Stimulated activated CD4-positive, alpha-beta T cell treated with anti-CD3 and anti-CD28 coated beads, Interleukin-12 subunit alpha, Interleukin-12 subunit beta, amount 100 ng/mL, for 4 hours (primary cell): Measurements from ENCODE around the gene LAMA2.
"Not testable (repeated sequence)": the region's sequence is repeated elsewhere in the genome, so short reads cannot be mapped to it uniquely, and the experiment has no call there.

Experiments used
- DNase-seq: peaks from one replicate; pipeline ENCODE4 v3.0.0-alpha.2; 2020

LAMA2 gene

DNA sequence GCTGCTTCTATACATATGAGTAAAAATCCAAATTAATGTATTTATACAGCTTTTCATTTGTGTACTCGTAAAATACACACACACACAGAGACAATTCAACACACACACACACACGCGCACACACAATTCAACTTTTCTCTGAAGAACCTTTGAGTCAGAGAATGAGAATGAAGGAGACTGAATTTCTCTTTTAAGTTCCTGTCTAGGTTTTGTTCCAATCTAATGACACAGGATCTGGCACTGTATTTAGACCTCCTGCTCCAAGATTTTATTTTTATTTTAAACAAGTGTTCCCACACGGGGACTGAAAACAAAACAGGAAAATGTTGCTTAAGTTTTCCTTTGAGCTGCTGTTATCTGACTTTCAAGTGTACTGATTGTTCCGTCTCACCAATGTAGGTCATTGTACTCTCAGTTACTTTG is 250.8 kb downstream of the LAMA2 start:
- no peak for DNase-seq

DNA sequence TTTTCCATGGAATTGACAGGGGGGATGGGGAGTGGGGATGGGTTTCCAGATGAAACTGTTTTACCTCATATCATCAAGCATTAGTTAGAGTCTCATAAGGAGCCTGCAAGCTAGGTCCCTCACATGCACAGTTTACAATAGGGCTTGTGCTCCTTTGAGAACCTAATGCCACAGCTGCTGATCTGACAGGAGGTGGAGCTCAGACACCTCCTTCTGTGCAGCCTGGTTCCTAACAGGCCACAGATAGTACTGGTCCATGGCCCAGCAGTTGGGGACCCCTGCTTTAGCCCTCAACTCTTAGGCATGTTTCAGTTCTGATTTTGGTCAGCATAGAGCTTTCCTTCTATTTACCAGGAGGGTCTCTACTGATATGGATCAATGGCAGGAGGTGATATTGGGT is 251.6 kb downstream of the LAMA2 start:
- no peak for DNase-seq

DNA sequence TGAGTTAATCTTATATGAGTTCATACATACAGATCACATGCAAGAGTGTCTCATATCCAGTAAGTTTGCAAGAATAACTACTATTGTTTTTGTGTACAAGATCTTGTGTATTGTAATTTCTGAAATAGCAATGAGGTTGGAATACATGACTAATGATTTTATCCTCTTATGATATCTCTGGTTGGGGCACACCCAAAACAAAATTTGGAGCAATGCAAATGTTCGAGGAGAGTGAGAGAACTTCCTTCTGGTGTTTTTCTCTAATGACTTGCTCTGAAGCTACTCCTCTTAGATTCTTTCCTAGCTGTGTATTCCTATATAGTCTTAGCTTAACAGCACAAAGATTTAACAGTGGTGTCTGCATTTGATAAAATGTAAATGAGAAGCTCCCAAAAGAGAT is 252.5 kb downstream of the LAMA2 start:
- DNase-seq, result no peak

DNA sequence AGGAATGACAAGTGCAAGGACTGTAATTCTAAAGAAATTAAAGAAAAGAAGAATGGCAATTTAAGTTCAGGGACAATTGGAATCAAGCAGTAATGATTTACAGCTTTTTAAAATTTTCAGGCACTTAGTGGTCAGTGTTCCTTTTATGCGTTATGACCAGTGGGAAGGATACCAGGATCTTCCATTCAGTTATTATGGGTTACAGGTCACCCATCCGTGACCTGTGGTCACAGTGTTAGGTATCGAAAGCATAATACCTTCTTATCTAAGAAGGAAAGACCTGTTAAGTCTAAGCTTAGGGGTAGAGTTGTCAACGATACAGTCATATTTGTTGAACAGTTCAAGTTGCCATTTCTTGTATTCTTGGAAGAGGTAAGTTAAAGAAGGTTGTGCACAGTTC is 253.8 kb downstream of the LAMA2 start:
- no peak for DNase-seq

DNA sequence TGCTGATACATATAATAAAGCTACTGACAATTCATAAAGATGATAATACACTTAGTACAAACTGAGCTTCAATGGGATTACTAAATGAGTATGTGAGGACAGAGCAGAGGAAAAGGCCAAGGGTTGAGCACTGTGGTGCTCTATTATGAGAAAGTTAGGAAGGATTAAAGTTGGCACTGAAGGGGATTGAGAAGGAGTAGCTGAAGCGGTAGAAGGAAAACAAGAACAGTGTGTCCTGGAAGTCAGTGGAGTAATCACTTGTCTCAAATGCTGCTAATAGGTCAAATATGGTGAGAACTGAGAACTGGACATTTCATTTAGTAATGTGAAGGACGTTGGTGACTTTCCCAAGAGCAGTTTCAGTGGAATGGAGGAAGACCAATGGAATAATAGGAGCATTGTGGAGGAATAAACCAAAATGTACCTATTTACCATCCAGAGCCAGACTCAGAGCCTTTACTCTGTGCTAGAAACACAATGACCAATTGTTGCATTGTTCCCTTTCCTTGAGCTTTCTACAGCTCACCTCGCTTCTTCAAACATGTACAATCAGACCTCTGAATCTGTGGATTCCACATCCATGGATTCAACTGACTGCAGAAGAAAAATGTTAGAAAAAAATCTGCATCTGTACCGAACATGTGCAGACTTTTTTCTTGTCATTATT is 255.9 kb downstream of the LAMA2 start:
- DNase-seq, result no peak

DNA sequence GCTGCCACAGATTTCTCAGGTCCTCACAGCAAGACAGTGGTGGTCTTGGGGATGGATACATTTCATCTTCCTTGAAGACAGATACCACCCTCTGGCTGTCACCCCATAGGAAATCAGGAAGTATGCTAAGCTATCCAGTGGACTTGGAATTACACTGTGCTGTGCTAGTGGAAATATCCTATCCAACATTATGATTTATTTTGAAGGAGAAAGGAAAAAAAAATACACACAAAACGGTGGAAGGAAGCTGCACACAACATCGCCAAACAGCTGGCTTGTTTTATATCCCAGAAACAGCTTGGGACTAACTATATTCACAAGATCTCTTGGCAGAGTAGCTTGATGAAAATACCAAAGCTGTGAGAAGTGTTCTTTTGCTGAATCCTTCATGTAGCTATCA is 257.6 kb downstream of the LAMA2 start:
- no peak for DNase-seq

DNA sequence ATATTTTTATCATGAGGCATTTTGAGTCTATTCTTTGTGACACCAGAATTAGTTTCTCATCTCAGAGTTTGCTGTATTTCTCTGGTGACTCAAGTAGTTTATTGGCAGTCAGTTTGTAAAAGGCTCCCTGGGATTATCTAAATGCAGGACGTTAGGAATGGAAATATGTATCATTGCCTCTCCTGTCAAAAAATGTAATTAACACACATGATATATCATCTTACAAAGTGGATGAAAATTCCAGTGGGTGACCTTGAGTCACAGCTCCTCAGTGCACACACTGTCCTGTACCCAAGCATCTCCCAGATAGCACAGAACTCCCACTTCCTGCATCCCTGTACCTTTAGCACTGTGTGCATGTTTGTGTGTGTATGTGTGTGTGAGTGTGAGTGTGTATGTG is 258.6 kb downstream of the LAMA2 start:
- no peak for DNase-seq

DNA sequence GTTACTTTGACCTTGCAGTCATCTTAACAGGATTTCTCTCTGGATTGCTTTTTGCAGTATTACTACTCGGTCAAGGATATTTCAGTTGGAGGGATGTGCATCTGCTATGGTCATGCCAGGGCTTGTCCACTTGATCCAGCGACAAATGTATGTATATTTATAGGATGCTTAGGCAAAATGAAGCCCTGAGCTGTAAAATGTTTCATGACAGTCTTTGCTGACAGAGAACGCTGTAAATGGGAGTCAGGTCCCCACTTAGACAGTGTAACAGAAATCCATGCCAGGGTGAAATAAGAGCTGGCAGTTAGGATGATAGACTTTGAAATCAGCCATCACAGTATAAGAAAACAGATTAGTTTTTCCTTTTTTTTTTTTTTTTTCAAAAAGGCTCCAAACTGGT is 264.0 kb downstream of the LAMA2 start:
- no peak for DNase-seq

DNA sequence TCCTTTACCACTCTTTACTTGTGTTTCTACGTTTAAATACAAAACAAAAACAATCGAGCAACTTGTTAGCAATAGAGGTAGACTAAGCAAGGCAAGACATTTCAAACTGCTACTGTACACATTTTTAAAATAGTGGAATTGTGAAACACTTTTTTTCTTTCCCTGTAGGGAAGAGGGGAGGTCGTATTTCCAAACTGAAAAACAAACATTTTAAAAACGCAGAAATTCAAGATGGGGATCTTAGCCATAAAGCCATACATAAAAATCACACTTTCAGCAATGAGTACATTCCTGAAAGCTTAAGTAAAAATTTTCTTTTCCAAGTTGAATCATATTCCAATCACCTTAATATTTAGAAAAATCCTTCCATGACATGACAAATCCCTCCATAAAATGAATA is 267.6 kb downstream of the LAMA2 start:
- DNase-seq, result no peak

DNA sequence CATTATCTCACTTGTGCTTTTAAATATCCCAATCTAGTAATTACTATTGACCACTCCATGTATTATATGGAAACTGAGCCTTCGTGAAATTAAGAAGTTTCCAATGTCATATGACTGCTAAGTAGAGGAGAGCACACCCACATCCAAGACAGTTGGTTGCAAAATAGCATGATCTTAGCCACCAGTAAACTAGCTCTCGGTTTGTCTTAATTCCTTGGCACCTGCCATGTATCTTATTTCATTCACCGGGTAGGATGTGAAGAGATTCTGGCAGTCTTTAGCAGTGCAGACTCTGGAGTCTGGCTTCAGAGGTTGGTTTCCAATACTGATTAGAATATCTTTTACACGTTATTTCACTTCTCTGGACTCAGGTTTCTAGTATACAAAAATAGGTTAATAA is 270.3 kb downstream of the LAMA2 start:
- DNase-seq, result no peak

DNA sequence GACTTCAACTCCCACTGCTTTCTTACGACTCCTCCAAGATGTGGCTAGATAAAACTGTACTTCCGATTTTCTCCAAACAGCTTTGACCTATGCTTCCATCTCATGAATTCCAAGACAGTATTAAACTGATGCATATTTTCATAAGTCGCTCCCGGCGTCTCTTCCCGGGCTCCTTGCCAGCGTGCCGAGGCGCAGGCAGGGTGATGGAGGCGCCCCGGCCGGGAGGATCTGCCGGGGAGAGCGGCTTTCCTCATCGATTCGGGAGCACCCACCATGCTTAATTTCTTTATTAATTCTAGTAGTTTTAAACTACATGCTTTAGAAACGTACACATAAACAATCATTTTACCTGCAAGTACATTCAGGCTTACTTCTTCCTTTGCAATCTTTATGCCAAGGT is 276.3 kb downstream of the LAMA2 start:
- not testable (repeated sequence) for DNase-seq

DNA sequence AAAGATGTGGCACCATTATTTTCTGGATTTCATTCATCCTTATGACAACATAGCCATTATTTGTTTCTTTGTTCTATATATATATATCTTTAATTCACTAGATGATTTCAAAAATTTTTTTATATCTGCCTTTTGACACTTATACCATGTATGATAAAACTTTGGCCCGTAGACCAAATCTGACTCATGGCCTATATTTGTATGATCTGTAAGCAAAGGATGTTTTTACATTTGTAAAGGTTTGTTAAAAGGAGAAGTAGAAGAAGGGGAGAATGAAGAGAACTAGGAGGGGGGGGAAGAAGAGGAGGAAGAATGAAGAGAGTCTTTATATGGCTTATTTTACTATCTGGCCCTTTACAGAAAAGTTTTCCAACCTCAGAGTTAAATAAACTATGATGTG is 279.7 kb downstream of the LAMA2 start:
- no peak for DNase-seq

DNA sequence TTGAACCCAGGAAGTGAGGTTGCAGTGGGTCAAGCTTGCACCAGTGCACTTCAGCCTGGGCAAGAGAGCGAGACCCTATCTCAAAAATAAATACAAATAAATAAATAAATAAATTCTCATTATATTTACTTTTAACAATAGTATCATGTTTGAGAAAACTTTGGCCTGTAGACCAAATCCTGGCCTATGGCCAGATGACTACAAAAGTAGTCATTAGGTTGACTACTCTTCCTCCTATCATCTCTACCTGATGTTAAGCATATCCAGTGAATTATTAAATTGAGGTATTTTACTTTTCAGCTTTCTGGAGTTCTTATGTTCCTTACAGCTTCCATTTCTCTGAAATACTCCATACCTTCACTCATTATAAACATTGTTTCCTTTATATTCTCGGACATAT is 280.6 kb downstream of the LAMA2 start:
- no peak for DNase-seq

DNA sequence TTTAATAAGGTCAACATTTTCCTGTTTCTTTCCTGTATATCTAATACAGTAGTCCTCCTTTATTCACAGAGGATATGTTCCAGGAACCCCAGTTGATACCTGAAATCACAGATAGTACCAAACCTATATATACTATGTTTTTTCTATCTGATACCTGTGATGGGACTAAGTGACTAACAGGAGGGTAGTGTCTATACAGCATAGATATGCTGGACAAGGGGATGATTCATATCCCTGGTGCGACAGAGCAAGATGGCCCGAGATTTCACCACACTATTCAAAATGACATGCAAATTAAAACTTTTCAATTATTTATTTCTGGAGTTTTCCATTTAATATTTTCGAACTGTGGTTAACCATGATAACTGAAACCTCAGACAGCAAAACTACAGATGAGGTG is 281.1 kb downstream of the LAMA2 start:
- DNase-seq, result no peak

DNA sequence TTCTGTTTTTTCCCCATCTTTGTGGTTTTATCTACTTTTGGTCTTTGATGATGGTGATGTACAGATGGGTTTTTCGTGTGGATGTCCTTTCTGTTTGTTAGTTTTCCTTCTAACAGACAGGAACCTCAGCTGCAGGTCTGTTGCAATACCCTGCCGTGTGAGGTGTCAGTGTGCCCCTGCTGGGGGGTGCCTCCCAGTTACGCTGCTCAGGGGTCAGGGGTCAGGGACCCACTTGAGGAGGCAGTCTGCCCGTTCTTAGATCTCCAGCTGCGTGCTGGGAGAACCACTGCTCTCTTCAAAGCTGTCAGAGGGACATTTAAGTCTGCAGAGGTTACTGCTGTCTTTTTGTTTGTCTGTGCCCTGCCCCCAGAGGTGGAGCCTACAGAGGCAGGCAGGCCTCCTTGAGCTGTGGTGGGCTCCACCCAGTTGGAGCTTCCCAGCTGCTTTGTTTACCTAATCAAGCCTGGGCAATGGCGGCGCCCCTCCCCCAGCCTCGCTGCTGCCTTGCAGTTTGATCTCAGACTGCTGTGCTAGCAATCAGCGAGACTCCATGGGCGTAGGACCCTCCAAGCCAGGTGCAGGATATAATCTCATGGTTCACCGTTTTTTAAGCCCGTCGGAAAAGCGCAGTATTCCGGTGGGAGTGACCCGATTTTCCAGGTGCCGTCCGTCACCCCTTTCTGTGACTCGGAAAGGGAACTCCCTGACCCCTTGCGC is 289.5 kb downstream of the LAMA2 start:
- DNase-seq, result not testable (repeated sequence)

DNA sequence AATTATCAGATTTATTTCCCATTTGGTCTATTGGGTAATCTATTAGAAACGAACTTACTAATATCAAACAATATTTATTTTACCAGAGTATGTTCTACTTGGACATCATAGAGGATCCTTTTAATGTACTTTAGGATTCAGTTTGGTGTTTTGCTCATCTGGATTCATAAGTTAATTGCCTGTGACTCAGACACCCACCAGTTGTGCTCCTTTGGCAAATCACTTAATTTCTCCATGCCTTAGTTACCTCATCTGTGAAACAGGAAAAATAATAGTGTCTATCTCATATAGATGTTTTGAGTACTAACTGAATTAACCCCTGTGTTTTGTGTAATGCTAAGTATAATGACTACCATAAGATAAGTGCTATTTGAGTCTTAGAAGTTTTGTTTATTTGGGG is 292.1 kb downstream of the LAMA2 start:
- no peak for DNase-seq

DNA sequence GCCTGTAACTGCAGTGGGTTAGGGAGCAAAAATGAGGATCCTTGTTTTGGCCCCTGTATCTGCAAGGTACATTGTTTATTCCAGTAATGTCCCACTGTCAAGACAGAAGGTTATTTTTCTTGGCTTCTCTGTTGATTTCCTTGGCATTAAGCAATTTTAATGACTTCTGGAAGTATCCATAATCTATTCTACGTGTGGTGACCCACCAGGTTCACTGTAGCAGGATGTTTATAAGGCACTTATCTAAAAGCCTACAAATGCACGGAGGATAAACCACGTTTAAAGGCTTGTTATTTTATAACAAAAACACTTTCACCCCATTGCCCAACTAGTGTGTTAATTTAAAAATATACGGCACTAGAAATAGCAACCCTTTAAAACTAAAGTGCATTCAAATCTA is 294.9 kb downstream of the LAMA2 start:
- no peak for DNase-seq

DNA sequence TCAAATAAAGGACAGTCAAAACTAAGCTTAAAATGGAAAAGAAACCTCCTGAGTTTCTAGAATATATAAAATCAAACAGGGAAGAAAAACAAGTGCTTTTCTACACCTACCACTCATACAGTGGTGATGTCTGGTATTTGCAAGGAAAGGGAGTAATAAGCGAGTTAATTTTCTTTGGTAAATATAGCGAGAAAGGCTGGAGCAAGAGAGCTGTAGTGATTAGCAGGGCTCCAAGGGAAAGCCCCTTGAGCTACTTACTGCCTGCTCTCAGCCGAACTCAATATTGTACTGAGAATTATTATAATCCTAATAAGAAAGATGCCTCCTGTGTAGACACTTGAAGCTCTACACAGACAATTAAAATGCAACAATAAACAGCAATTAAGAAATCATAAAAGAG is 296.3 kb downstream of the LAMA2 start:
- no peak for DNase-seq

DNA sequence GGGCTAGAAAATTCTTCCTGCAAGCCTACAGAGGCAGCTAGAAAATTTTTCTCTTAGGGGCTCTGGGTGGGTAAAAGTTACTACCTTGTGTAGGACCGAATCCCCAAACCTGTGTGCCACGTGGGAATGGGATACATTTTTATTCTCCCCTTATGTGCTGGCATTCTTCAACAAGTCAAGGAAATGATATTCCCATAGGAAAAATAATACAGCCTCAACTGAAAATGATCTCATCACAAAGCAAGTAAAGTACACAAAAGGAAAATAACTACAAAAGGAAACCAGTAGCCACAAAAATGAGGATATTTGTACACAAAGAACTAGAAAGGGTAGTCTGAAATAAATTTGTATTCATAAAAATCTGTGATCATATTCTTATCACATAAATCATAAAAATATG is 298.1 kb downstream of the LAMA2 start:
- DNase-seq, result no peak

DNA sequence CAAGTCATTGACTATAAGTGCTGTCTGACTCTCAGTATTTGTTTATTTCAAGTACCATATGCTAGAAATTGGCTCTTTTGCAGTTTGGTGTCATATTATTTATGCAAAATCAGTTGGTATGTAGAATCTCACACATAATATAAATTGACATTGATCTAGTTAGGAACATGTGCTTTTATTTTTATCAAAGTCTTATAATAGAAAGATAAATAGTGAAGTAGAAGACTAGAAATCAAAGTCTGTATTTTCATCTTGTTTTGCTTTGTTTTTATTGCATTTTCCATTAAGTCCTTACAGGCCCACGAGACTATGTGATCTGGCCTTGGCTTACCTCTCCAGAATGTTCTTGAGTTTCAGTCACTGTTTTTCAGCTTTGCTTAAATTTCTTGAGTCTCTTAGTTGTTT is 300.3 kb downstream of the LAMA2 start:
- no peak for DNase-seq

DNA sequence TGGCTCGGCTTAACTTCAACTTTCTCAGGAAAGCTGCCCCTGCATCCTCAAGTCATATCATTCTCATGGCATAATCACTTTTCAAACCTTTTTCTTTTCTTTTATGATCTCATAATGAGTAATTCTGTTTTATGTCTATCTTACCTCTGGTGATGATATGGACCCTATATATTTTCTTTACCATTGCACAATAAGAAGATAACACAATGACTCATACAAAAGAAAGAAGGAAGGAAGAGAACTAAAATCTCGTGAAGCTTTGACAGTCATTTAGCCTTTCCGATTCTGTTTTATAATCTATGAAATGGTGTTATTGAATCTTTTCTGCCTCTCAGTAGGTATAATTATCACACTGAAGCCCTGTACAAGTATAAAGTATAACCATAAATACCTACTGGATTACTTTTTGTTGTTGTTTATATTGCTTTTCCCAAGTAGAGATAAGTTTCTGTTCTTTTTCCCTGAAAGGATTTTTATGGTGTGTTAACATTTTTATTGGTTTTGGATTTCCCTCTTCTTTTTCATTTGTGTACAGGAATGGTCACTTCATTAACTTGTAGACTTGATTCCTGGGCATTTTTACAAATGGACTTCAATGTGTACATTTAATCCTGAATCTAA is 300.9 kb downstream of the LAMA2 start:
- DNase-seq, result no peak

DNA sequence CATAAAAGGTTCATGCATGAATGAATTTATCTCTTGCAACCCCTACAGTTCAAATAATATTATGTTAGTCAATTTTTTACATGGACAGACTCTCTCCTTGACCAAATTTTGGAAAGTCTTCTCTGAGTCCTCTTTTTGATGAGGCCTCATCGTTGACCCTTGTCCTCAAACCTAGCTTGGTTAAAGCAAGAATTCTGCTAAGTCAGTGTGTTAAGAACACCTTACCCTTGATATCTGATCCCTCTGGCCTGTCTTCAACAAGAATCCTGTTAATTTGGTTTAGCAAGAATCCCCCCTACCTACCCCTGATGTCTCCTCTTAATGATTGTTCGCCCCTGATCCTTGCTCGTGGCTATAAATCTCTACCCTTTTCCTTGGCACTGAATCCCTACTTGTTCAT is 301.4 kb downstream of the LAMA2 start:
- no peak for DNase-seq

DNA sequence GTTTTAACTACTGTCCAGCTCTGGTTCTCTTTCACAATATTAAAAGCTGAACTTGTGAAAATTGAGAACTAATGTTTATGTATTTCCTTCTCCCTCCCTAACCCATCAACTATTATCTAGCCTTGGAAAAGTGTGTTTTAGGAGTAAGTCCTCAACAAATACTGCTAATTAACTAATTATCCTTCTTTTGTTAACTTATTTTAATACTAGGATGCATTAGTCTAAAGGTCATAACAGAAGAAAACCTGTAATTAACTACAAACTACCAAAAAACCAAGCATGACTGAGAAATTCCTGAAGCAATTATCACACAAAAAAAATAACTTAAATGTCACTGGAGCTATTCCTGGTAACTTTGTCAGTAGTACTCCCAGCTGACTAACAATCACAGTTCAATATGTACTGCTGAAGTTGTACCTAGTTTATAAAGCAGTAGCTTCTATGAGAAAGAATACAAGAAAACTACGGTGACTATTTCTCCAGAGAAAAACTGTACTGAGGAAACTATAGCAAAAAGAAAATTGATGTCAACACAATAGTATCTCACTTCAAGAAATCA is 301.9 kb downstream of the LAMA2 start:
- no peak for DNase-seq

DNA sequence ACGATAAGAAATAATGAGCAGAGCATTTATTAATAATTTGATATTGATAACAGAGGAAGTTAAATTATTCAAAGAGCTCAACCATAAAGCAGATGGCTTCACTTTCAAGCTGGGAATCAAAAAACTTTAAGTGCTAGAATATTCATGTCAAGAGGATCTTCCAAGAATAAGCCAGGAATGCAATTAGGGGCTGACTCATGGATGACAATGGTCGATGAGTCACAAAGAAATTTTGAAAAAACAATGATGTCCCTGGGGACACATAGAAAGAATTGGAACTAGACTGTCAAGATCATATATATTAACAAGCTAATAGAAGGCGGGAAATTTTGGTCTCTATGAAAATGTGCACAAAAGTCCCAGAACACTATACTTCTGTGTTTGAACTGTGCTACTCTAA is 304.1 kb downstream of the LAMA2 start:
- no peak for DNase-seq
